ENCODE results near the gene PPP2R2C.

PPP2R2C gene

GRCh38 chr4:6418193-6418755 is 54.1 kb downstream of the PPP2R2C start:
- no peak overlapping the region for H2AFZ ChIP-seq (ENCODE audit: low read length)
- no peaks in the 10 kb centered on the region for H3K9me2 ChIP-seq (replicated peaks; ENCODE audit: low read depth, low read length)
- H3F3A ChIP-seq (ENCODE audit: low read depth) = no peaks in the 10 kb centered on the region
- no peaks in the 10 kb centered on the region for H3K27me3 ChIP-seq (ENCODE audit: insufficient read depth, low read length, poor library complexity, severe bottlenecking)
- H3K4me3 ChIP-seq (ENCODE audit: low read length, poor library complexity, severe bottlenecking) = no peak overlapping the region
- no peaks in the 10 kb centered on the region for H4K20me1 ChIP-seq (ENCODE audit: insufficient read depth, low read length, poor library complexity, severe bottlenecking)
- no peak overlapping the region for H3K9ac ChIP-seq (ENCODE audit: low read depth, low read length, poor library complexity, severe bottlenecking)
- H3K4me1 ChIP-seq (ENCODE audit: insufficient read depth, low read length, poor library complexity, severe bottlenecking) = no peaks in the 10 kb centered on the region
- H3K9me3 ChIP-seq (ENCODE audit: insufficient read depth, low read depth, low read length) = no peaks in the 10 kb centered on the region
- no peaks in the 10 kb centered on the region for H3K79me2 ChIP-seq (ENCODE audit: insufficient read depth, low read length)
- no peaks in the 10 kb centered on the region for H3K36me3 ChIP-seq (ENCODE audit: insufficient read depth, low read length)
- H3K4me2 ChIP-seq (ENCODE audit: low read depth, low read length, poor library complexity, severe bottlenecking) = no peak overlapping the region
- TF ChIP-seq CTCF (conservative IDR thresholded peaks at IDR 0.05; ENCODE audit: low read length) (no peak), EZH2phosphoT487 (IDR thresholded peaks at IDR 0.05; ENCODE audit: borderline replicate concordance) (no peak)

GRCh38 chr4:6417516-6418050 is 54.8 kb downstream of the PPP2R2C start:
- Histone ChIP-seq H3K9me3 (ENCODE audit: insufficient read depth, low read depth, low read length) (no peaks in the 10 kb centered on the region), H3K4me2 (ENCODE audit: low read depth, low read length, poor library complexity, severe bottlenecking) (no peak overlapping the region), H2AFZ (ENCODE audit: low read length) (no peak overlapping the region), H3K4me1 (ENCODE audit: insufficient read depth, low read length, poor library complexity, severe bottlenecking) (no peaks in the 10 kb centered on the region), H3K4me3 (ENCODE audit: low read length, poor library complexity, severe bottlenecking) (no peak overlapping the region), H3F3A (ENCODE audit: low read depth) (no peaks in the 10 kb centered on the region), H3K27me3 (ENCODE audit: insufficient read depth, low read length, poor library complexity, severe bottlenecking) (no peaks in the 10 kb centered on the region), H3K9ac (ENCODE audit: low read depth, low read length, poor library complexity, severe bottlenecking) (no peak overlapping the region), H3K79me2 (ENCODE audit: insufficient read depth, low read length) (no peaks in the 10 kb centered on the region), H4K20me1 (ENCODE audit: insufficient read depth, low read length, poor library complexity, severe bottlenecking) (no peaks in the 10 kb centered on the region), H3K36me3 (ENCODE audit: insufficient read depth, low read length) (no peaks in the 10 kb centered on the region), H3K9me2 (replicated peaks; ENCODE audit: low read depth, low read length) (no peaks in the 10 kb centered on the region)
- TF ChIP-seq CTCF (conservative IDR thresholded peaks at IDR 0.05; ENCODE audit: low read length) = no peak
- TF ChIP-seq EZH2phosphoT487 (IDR thresholded peaks at IDR 0.05; ENCODE audit: borderline replicate concordance) = no peak

GRCh38 chr4:6416518-6417286 is 55.7 kb downstream of the PPP2R2C start:
- H3K4me2 ChIP-seq (ENCODE audit: low read depth, low read length, poor library complexity, severe bottlenecking) = no peak overlapping the region
- no peak overlapping the region for H2AFZ ChIP-seq (ENCODE audit: low read length)
- no peaks in the 10 kb centered on the region for H3K79me2 ChIP-seq (ENCODE audit: insufficient read depth, low read length)
- H3K9ac ChIP-seq (ENCODE audit: low read depth, low read length, poor library complexity, severe bottlenecking) = no peak overlapping the region
- H4K20me1 ChIP-seq (ENCODE audit: insufficient read depth, low read length, poor library complexity, severe bottlenecking) = no peaks in the 10 kb centered on the region
- no peak for TF ChIP-seq EZH2phosphoT487 (IDR thresholded peaks at IDR 0.05; ENCODE audit: borderline replicate concordance)
- H3K4me1 ChIP-seq (ENCODE audit: insufficient read depth, low read length, poor library complexity, severe bottlenecking) = no peaks in the 10 kb centered on the region
- no peaks in the 10 kb centered on the region for H3F3A ChIP-seq (ENCODE audit: low read depth)
- no peaks in the 10 kb centered on the region for H3K9me2 ChIP-seq (replicated peaks; ENCODE audit: low read depth, low read length)
- no peak overlapping the region for H3K4me3 ChIP-seq (ENCODE audit: low read length, poor library complexity, severe bottlenecking)
- H3K36me3 ChIP-seq (ENCODE audit: insufficient read depth, low read length) = no peaks in the 10 kb centered on the region
- H3K27me3 ChIP-seq (ENCODE audit: insufficient read depth, low read length, poor library complexity, severe bottlenecking) = no peaks in the 10 kb centered on the region
- no peaks in the 10 kb centered on the region for H3K9me3 ChIP-seq (ENCODE audit: insufficient read depth, low read depth, low read length)
